ENCODE data around the gene KCNAB1. TPM values are rescaled to one million over a fixed set of nuclear protein-coding genes. Genes with fewer than 3 reads are reported as not detected.
A peak's percentile ranks its signal among the peaks of the same experiment; 100 is the strongest.

KCNAB1 gene
- total RNA-seq, 1 experiment from 2014 or later: not detected

GRCh38 chr3:156360963-156361362 lies 240.6 kb downstream of the KCNAB1 start:
- DNase-seq (ENCODE audit: low spot score): no peak

- no peak for DNase-seq (ENCODE audit: low spot score)
Measured at GRCh38 chr3:156366559-156366958, 246.2 kb downstream of the KCNAB1 start.

- DNase-seq (ENCODE audit: low spot score): no peak
Measured at GRCh38 chr3:156368189-156368588, 247.8 kb downstream of the KCNAB1 start.

DNA sequence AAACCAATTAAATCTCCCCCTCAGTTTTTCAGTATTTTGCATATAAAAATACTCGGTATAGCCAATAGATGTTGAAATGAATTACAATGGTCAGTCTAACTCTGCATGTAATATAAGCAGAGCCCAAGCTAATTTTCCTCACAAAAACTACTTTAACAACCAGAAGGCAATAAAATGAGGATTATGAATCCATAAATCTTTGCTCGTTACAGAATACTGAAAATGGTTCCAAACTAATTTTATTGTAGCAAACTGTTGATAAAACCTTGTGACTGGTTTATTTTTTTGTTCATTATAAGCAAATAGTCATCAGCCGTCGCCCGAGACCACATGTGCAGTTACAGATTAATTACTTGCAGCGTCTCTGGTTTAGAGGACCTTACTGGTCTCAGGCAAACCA lies 251.3 kb downstream of the KCNAB1 start:
- no peak for DNase-seq (ENCODE audit: low spot score)

DNA sequence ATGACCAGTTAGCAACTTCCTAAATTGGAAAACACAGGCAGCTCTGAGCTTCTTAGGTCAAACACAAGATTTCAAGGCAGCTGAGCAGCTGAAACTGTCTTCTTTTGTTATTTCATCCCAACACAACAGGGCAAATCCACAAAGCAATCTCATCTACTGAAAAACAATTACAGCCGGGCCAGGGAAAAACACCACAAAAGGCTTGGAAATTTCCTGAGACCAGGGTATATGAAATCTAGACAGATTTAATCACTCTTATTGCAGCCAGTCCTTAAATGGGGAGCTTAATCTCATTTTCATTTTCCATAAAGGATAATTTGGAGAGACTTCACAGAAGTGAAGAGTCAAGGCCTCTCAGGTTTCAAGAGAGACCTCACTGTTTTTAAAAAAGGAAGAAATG lies 252.7 kb downstream of the KCNAB1 start:
- no peak for DNase-seq (ENCODE audit: low spot score)

DNA sequence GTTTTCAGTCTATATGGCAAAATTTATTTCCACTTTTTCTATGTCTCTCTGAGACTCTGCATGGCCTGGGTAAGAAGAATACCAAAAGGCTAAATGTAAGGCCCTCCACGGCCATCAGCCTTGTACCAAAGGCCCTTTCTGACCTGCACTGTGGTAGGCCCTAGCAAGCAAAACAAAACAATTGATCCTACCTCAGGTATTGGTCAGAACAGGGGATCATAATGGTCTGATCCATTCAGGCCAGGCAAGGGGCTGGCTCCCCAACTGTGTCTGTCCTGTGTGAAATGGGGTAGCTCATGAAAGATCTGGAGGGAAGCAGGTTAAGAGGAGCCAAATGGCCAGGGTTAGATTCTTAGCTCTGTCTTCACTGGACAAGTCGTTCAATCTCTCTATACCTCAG lies 253.3 kb downstream of the KCNAB1 start:
- DNase-seq (ENCODE audit: low spot score): no peak

GRCh38 chr3:156376199-156376598 lies 255.8 kb downstream of the KCNAB1 start:
- no peak for DNase-seq (ENCODE audit: low spot score)

DNA sequence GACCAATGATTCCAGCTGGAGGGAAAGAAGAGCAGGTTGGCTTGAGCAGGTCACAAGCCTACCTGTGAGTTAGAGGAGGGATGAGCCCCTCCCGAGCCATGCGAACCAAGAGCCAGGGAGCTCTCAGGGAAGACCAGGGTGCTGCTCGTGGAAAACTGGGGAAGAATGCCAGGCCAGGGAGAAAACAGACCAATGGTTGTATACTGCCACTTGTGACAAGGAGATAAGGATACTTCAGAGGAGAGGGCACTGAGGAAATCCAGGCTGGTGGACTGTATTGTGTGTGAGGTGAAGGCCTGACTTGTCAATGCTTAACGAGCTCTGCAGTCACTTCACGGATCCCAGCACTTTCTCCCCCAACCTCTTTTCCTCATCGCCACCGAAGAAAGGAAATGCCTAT lies 256.9 kb downstream of the KCNAB1 start:
- no peak for DNase-seq (ENCODE audit: low spot score)

DNA sequence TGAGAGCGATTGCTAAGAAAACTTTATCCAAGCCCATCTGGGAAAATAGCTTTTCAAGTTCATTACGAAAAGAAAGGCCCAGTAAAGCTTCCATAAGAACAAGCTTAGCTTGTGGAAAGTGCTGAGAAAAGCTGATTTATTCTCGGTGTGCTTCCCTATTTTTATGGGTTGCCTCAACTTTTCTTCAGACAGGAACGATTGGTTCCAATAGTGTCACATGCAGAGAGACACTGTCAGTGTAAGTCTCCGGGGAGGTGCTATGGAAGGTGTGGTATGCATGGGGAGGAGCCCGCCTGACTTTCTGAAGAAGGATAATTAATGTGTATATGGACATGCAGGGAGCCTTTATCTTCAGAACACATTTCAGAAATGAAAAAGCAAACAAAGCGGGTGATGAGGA lies 257.3 kb downstream of the KCNAB1 start:
- no peak for DNase-seq (ENCODE audit: low spot score)

GRCh38 chr3:156378871-156379270 lies 258.5 kb downstream of the KCNAB1 start:
- no peak for DNase-seq (ENCODE audit: low spot score)

- DNase-seq (ENCODE audit: low spot score): no peak
Measured at GRCh38 chr3:156379327-156379726, 258.9 kb downstream of the KCNAB1 start.

DNA sequence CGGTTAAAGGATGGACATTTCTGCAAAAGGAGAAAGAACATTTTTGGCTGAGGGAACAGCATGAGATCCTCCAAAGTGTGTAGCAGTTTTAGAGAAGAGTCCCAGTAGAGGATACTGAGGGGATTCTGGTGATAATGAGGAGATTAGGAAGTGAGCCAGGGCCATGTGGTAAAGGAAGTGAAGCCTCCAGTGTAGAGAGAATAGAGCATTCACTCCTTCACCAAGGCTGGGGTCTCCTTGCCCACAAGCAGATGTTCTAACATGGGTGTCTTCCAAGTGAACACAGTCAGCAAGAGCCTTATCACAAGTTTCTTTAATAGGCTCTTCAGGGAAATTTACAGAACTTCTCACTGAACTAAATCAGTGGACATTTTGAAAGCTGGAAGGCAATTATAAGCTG lies 260.9 kb downstream of the KCNAB1 start:
- DNase-seq (ENCODE audit: low spot score): no peak

GRCh38 chr3:156382458-156383346 lies 262.3 kb downstream of the KCNAB1 start:
- DNase-seq (ENCODE audit: low spot score): peak; percentile 79

DNA sequence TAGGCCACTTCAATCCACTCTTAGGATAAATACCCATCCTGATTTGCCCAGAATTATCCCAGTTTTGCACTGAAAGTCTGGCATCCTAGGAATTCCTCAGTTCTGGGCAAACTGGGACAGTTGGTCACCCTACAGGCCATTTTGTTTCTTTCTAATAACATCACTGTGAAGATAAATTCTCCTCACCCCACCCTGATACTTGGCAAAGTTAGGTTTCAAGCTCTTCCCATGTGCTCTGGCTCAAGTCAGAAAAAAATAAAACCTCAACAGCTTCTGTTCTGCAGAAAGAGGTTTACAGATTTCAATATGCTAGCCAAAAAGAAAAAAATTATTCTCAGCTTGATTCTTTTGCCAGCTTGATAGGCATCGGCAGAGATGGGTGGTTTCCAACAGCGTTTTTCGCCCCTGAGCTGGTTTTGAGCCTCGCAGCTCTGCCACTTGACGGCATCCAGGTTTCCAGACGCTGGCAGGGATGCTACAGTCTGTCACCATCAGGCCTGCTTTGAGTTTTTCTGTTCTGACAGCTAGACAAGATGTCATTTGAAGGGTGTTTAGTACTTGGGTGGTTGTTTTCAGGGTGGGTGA lies 263.2 kb downstream of the KCNAB1 start:
- DNase-seq (ENCODE audit: low spot score): no peak

DNA sequence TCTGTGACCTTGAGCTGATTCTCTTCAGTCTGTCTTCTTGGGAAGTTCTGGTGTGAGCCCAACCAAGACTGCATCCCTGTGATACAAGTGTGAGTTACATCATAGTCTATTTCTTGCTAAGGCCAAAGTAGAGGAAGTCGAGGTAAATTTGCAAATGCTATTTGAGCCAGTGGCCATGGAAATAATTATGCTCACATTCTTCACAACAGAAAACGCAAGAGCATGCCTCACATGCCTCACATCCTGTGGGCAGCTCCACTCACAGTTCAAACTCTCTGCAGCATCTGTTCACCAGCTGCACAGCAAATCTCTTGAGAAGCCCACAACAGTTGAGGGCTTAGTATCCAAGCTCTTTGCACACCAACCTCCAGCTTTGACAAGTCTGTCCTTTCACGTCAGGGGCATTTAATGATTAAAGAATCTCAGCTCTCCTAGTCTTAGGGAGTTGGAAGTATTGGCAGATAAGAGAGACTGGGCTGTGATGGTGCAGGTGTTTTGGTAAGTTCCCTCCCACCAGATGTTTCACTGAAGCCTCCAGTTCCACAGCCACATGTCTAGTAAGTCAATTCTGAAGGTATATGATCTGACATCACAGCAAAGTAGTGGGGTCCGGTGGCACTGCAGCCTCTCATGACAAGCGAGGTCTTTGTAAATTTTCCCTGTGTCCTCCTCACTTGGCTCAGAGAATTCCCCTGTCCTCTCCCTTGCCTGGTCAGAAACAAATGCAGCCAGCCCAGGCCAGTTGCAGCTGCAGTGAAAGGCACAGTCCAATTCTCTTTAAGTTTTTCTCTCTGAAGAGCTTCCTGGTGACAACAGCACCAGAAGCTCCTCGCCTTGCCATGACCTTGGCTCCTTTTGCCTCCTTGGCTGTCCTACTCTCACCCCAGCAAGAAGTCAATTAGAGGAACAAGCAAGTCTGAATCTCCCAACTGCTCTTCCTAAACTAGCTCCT lies 268.4 kb downstream of the KCNAB1 start:
- no peak for DNase-seq (ENCODE audit: low spot score)

DNA sequence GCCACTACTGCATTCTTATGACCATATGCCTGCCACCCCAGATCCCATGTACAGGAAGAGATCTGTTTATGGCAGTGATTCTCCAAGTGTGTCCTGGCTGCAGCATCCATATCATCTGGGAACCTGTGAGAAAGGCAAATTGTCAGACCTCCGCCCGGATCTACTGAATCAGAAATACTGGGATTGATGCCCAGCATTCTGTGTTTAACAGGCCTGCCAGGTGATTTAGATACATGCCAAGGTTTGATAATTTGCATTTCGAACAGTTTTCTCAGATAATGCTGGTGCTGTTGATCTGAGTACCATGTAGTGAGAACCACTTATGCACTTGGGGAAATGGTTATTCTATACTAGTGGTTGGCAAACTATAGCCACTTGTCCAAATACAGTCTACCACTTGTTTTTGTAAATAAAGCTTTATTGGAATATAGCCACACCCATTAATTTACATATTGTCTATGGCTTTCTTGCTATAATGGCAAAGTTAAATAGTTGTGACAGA lies 269.1 kb downstream of the KCNAB1 start:
- no peak for DNase-seq (ENCODE audit: low spot score)

DNA sequence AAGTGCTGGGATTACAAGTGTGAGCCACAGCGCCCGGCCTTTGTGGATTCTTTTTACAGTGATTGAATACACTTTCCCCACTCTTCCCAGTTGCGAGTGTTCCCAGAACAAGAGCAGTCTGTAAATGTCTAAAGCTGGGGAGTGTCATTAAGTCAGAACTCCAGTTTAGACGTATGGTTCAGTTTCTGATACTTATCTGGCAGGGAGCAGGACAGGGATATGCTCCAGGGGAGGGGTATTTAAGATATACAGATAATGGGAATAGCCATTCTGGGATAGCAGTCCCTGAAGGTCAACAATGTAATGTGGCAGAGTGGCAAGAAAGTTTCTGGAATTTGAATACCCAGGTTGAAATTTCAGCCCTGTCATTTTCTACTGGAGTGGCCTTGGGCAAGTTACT lies 270.5 kb downstream of the KCNAB1 start:
- no peak for DNase-seq (ENCODE audit: low spot score)

DNA sequence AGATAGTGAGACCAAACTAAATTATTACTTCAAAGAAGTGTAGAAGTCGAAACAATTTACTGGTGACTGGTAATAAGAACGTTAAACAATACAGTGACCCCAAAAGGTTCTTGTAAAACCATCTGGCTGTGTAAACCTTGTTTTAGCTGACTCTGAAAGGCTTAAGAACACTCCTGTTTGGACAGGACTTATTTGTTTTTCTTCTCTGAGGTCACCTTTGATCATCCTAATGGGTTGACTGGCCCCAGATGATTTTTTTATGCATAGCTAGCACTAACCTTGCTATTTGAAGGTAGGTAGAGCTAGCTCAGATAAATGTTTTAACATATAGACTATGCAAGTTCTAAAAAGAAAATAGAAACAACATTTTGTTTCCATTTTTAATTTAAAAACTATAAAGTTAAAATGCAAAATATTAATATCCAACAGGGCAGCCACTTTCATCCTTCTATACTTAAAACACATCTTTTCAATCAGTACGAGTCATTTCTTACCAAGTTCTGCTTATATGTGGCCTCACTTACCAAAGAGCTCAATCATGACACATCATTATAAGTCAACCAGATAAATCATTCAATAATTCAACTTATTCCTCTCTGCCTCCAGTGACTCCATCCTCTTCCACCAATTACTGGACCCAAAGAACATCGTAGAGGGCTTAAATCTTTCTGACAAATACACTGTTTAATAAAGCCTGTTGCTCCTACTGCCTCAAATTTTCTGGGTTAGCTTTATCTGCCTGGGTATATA lies 275.8 kb downstream of the KCNAB1 start:
- DNase-seq (ENCODE audit: low spot score): no peak

GRCh38 chr3:156396851-156397250 lies 276.5 kb downstream of the KCNAB1 start:
- no peak for DNase-seq (ENCODE audit: low spot score)

GRCh38 chr3:156397534-156397933 lies 277.2 kb downstream of the KCNAB1 start:
- no peak for DNase-seq (ENCODE audit: low spot score)

- DNase-seq (ENCODE audit: low spot score): no peak
Measured at GRCh38 chr3:156400062-156400461, 279.7 kb downstream of the KCNAB1 start.
